ENCODE results near the gene ADAMTS16.

The ADAMTS16 gene

DNA sequence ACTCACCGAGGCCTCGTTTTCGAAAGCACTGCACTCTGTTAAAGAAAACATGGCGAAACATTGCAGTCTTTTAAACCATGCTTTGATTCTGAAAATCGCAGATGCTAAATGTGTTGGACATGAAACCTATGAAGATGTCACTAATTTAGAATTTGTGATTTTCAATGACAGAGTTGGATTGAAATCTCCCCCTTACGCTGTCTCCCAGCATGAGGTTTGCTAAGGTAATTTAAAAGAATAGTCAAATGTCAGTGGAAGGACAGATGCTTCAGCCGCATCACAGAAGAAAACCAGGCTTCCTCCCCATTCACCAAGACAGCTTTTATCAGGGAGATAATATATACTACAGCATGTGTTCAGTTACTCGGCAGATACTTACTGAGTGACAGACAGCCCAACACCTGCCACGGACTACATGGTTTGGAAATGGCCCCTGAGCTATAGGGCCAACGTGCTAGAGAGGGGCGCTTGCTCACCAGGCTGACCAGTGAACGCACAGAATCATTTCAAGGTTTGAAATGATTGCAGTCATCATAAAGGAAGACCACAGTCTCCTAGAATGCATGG lies 136.9 kb downstream of the ADAMTS16 start:
- TF ChIP-seq, protein P1, sequence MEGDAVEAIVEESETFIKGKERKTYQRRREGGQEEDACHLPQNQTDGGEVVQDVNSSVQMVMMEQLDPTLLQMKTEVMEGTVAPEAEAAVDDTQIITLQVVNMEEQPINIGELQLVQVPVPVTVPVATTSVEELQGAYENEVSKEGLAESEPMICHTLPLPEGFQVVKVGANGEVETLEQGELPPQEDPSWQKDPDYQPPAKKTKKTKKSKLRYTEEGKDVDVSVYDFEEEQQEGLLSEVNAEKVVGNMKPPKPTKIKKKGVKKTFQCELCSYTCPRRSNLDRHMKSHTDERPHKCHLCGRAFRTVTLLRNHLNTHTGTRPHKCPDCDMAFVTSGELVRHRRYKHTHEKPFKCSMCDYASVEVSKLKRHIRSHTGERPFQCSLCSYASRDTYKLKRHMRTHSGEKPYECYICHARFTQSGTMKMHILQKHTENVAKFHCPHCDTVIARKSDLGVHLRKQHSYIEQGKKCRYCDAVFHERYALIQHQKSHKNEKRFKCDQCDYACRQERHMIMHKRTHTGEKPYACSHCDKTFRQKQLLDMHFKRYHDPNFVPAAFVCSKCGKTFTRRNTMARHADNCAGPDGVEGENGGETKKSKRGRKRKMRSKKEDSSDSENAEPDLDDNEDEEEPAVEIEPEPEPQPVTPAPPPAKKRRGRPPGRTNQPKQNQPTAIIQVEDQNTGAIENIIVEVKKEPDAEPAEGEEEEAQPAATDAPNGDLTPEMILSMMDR (IDR thresholded peaks at IDR 0.05; ENCODE audit: low read length): no peak
- H3K36me3 ChIP-seq (replicated peaks; ENCODE audit: insufficient read depth, low read length): no peaks in the 10 kb centered on the region
- H3K4me2 ChIP-seq (ENCODE audit: low read depth, low read length): no peak overlapping the region
- no peaks in the 10 kb centered on the region for H3K9me2 ChIP-seq (replicated peaks; ENCODE audit: insufficient read depth, low read length)
- no peaks in the 10 kb centered on the region for H3K9me3 ChIP-seq (replicated peaks; ENCODE audit: insufficient read depth, low read length)
- H3K27me3 ChIP-seq (replicated peaks; ENCODE audit: insufficient read depth, low read length): no peaks in the 10 kb centered on the region
- no peaks in the 10 kb centered on the region for H3K4me1 ChIP-seq (ENCODE audit: low read length)
- H3K4me3 ChIP-seq (ENCODE audit: low read length): no peak overlapping the region
- no peak overlapping the region for H3K27ac ChIP-seq (ENCODE audit: low read length)
- H4K20me1 ChIP-seq (ENCODE audit: insufficient read depth, low read length): no peaks in the 10 kb centered on the region
- H3F3A ChIP-seq (ENCODE audit: insufficient read depth, low read length): no peaks in the 10 kb centered on the region
- H3K79me2 ChIP-seq (ENCODE audit: low read length): no peaks in the 10 kb centered on the region
- no peak overlapping the region for H2AFZ ChIP-seq (ENCODE audit: low read length)
- no peak overlapping the region for H3K9ac ChIP-seq (ENCODE audit: low read length)
- no peak for DNase-seq

DNA sequence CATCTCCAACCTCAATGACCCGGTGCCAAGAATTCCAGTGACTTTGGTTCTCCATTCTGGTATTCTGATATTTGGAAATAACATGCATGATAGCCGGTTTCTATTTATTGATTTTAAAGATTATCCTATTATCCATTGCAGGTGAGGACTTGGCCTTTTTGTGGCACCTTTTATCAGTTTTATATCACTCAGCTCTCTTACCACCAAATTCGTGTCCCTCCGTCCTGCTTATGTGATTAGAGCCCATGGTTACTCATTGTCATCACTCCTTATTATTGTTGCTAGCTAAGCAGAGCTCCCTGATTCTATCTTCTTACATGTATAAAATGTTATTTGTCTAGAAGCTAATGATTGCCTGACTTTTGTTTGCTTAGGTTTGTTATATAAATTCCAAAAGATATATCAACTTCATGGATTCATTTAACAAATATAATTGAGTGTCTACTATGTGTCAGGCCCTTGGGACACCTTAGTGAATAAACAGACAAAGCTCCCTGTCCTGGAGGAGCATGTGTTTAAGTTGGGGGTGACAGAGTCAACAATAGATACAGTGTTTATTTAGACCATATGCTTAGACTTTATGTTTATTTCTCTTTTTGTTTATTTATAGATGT lies 138.2 kb downstream of the ADAMTS16 start:
- no peaks in the 10 kb centered on the region for H3F3A ChIP-seq (ENCODE audit: insufficient read depth, low read length)
- H3K4me1 ChIP-seq (ENCODE audit: low read length): no peaks in the 10 kb centered on the region
- no peak overlapping the region for H3K9ac ChIP-seq (ENCODE audit: low read length)
- no peak overlapping the region for H2AFZ ChIP-seq (ENCODE audit: low read length)
- no peak for TF ChIP-seq EZH2 (optimal IDR thresholded peaks at IDR 0.05; ENCODE audit: low read depth, low read length)
- TF ChIP-seq, protein P1 (IDR thresholded peaks at IDR 0.05; ENCODE audit: low read length): no peak
- no peak for TF ChIP-seq EZH2phosphoT487 (IDR thresholded peaks at IDR 0.05; ENCODE audit: low read length)
- H3K27me3 ChIP-seq (replicated peaks; ENCODE audit: insufficient read depth, low read length): no peaks in the 10 kb centered on the region
- no peaks in the 10 kb centered on the region for H4K20me1 ChIP-seq (ENCODE audit: insufficient read depth, low read length)
- H3K79me2 ChIP-seq (ENCODE audit: low read length): no peaks in the 10 kb centered on the region
- H3K27ac ChIP-seq (ENCODE audit: low read length): no peak overlapping the region
- no peaks in the 10 kb centered on the region for H3K9me3 ChIP-seq (replicated peaks; ENCODE audit: insufficient read depth, low read length)
- DNase-seq: no peak
- H3K4me3 ChIP-seq (ENCODE audit: low read length): no peak overlapping the region
- H3K9me2 ChIP-seq (replicated peaks; ENCODE audit: insufficient read depth, low read length): no peaks in the 10 kb centered on the region
- H3K4me2 ChIP-seq (ENCODE audit: low read depth, low read length): no peak overlapping the region
- no peaks in the 10 kb centered on the region for H3K36me3 ChIP-seq (replicated peaks; ENCODE audit: insufficient read depth, low read length)

DNA sequence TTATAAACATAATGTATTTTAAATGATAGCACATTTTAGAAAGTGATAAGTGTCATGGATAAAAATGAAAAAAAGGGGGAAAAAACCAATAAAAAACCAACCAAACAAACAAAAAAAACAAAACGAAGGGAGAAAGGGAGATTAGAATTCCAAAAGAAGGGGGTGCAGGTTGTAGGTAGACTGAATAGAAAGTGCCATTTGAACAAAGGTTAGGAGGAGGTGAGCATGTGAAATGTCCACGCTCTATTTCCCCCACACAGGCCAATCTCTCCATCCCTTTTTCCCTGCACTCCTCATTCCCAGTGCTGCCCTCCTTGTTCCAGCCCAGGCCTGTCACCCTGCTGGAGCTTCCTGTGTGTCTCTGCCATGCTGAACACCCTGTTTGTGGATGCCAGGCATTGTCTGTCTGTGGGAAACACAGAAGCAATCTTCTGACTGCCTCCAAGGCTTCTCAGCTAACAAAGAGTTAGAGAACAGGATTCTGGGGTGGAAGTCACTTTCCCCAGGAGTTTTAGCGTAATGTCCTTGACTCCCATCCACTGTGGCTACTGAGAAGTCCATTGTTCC lies 138.8 kb downstream of the ADAMTS16 start:
- Histone ChIP-seq H3K9me3 (replicated peaks; ENCODE audit: insufficient read depth, low read length) (no peaks in the 10 kb centered on the region), H3K9me2 (replicated peaks; ENCODE audit: insufficient read depth, low read length) (no peaks in the 10 kb centered on the region), H3K4me2 (ENCODE audit: low read depth, low read length) (no peak overlapping the region), H3F3A (ENCODE audit: insufficient read depth, low read length) (no peaks in the 10 kb centered on the region), H3K36me3 (replicated peaks; ENCODE audit: insufficient read depth, low read length) (no peaks in the 10 kb centered on the region), H3K9ac (ENCODE audit: low read length) (no peak overlapping the region), H3K4me1 (ENCODE audit: low read length) (no peaks in the 10 kb centered on the region), H3K79me2 (ENCODE audit: low read length) (no peaks in the 10 kb centered on the region), H4K20me1 (ENCODE audit: insufficient read depth, low read length) (no peaks in the 10 kb centered on the region), H2AFZ (ENCODE audit: low read length) (no peak overlapping the region), H3K27ac (ENCODE audit: low read length) (no peak overlapping the region), H3K4me3 (ENCODE audit: low read length) (no peak overlapping the region), H3K27me3 (replicated peaks; ENCODE audit: insufficient read depth, low read length) (no peaks in the 10 kb centered on the region)
- no peak for TF ChIP-seq EZH2phosphoT487 (IDR thresholded peaks at IDR 0.05; ENCODE audit: low read length)
- TF ChIP-seq, protein P1 (IDR thresholded peaks at IDR 0.05; ENCODE audit: low read length): no peak
- TF ChIP-seq EZH2 (optimal IDR thresholded peaks at IDR 0.05; ENCODE audit: low read depth, low read length): no peak
- DNase-seq: no peak

All from MM.1S (cell line).